HEK293T (cell line): ENCODE results near the gene YTHDF2.
"Not testable (repeated sequence)": the region's sequence is repeated elsewhere in the genome, so short reads cannot be mapped to it uniquely, and the experiment has no call there.

Source experiments
- CTCF ChIA-PET: fragments of 350-600 bp; formaldehyde crosslinking; extraction: SDS; loops from one replicate; lab custom pipeline; 2021; ENCODE audit warnings: antibody characterized with exemption, inconsistent platforms; lab: Yijun Ruan, JAX
- POLR2A ChIA-PET: fragments of 350-600 bp; formaldehyde crosslinking; extraction: SDS; loops from one replicate; lab custom pipeline; 2020; ENCODE audit warnings: antibody characterized with exemption, inconsistent platforms; lab: Yijun Ruan, JAX
- DNase-seq: peaks from one replicate; pipeline ENCODE4 v3.0.0; 2012; ENCODE audit warnings: mixed read lengths; ENCODE audit errors: extremely low spot score
- ARNT ChIP-seq: fragments of 450-650 bp; IDR thresholded peaks from 2 replicates; pipeline ENCODE4 v1.6.1; 2017; ENCODE audit warnings: mild to moderate bottlenecking
- BHLHE40 ChIP-seq: fragments of 450-650 bp; IDR thresholded peaks from 2 replicates; pipeline ENCODE4 v1.6.1; 2016; ENCODE audit warnings: mild to moderate bottlenecking, moderate library complexity, borderline replicate concordance
- CTBP1 ChIP-seq: fragments of 450-650 bp; IDR thresholded peaks from 2 replicates; pipeline ENCODE4 v1.6.1; 2016; ENCODE audit warnings: borderline replicate concordance
- ELF4 ChIP-seq: fragments of 450-650 bp; IDR thresholded peaks from 2 replicates; pipeline ENCODE4 v1.6.1; 2017; ENCODE audit warnings: antibody characterized with exemption
- FOXA1 ChIP-seq: fragments of 450-650 bp; IDR thresholded peaks from 2 replicates; pipeline ENCODE4 v1.6.1; 2016; ENCODE audit warnings: mild to moderate bottlenecking
- FOXK2 ChIP-seq: fragments of 450-650 bp; IDR thresholded peaks from 2 replicates; pipeline ENCODE4 v1.6.1; 2016; ENCODE audit warnings: mild to moderate bottlenecking
- FOXM1 ChIP-seq: fragments of 450-650 bp; IDR thresholded peaks from 2 replicates; pipeline ENCODE4 v1.6.1; 2017; ENCODE audit warnings: mild to moderate bottlenecking, borderline replicate concordance
- HDGF ChIP-seq: fragments of 450-650 bp; IDR thresholded peaks from 2 replicates; pipeline ENCODE4 v1.6.1; 2017; ENCODE audit warnings: antibody characterized with exemption, borderline replicate concordance
- L3MBTL2 ChIP-seq: fragments of 450-650 bp; conservative IDR thresholded peaks from 2 replicates; pipeline ENCODE4 v1.6.1; 2016; ENCODE audit warnings: mild to moderate bottlenecking
- LEF1 ChIP-seq: fragments of 450-650 bp; IDR thresholded peaks from 2 replicates; pipeline ENCODE4 v1.6.1; 2017; ENCODE audit warnings: mild to moderate bottlenecking, borderline replicate concordance
- NFRKB ChIP-seq: fragments of 450-650 bp; IDR thresholded peaks from 2 replicates; pipeline ENCODE4 v1.6.1; 2016; ENCODE audit warnings: mild to moderate bottlenecking, moderate library complexity
- PKNOX1 ChIP-seq: fragments of 450-650 bp; IDR thresholded peaks from 2 replicates; pipeline ENCODE4 v1.6.1; 2016
- SP1 ChIP-seq: fragments of 450-650 bp; IDR thresholded peaks from 2 replicates; pipeline ENCODE4 v1.6.1; 2017
- SUZ12 ChIP-seq: fragments of 450-650 bp; IDR thresholded peaks from 2 replicates; pipeline ENCODE4 v1.6.1; 2016; ENCODE audit warnings: mild to moderate bottlenecking
- TARDBP ChIP-seq: fragments of 450-650 bp; IDR thresholded peaks from 2 replicates; pipeline ENCODE4 v1.6.1; 2016
- ZNF384 ChIP-seq: fragments of 450-650 bp; IDR thresholded peaks from 2 replicates; pipeline ENCODE4 v1.6.1; 2016

Gene YTHDF2

GRCh38 chr1:28737307-28738132, 780 bp downstream of the YTHDF2 start:
- ChIA-PET CTCF (interaction anchor here (0.6 to 1.8 kb wide), 11 partner anchors 12 to 438 kb away, joined by 3 to 14 read pairs (median 4); partner anchors contain the start of gene GMEB1), POLR2A (interaction anchor here (0.9 to 3.6 kb wide), 20 partner anchors 9 to 226 kb away, joined by 3 to 45 read pairs (median 4); partner anchors contain the start of genes GMEB1, RNU11 and TAF12)
- peak; percentile 12; the same call in 1 of the 2 replicates for TF ChIP-seq L3MBTL2
- no peak for TF ChIP-seq SUZ12
- no peak for TF ChIP-seq FOXM1
- DNase-seq = peak; percentile 78

GRCh38 chr1:28740118-28740517, 3.4 kb downstream of the YTHDF2 start:
- ChIA-PET CTCF (no interaction called here), POLR2A (interaction anchor here (1.0 to 1.1 kb wide), 2 partner anchors 97 to 187 kb away, joined by 3 read pairs; partner anchors contain the start of genes TAF12 and TRNAU1AP)
- no peak for DNase-seq
- TF ChIP-seq ARNT (no peak), HDGF (no peak), ZNF384 (no peak), PKNOX1 (no peak)

DNA sequence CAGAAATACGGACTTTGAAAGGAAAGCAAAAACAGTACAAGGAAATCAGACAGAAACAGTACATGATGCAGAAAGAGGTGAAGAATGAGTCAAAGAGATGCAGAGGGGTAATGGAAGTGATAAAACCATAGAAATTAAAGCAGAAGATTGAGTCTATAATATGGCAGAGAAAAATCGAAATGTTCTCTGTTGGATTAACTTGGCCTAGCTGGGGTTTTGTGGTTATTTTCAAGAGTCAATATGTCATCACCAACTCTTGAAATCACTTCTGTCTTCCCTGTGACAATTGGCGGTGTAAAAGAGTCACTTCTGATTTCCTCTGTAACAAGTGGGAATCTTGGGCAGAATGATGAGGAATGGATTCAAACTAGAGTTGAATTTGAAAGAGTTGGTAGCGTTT, 7.4 kb downstream of the YTHDF2 start:
- POLR2A ChIA-PET = interaction anchor here (0.6 to 1.5 kb wide), 2 partner anchors 96 to 390 kb away, joined by 3 to 5 read pairs; partner anchors contain the start of gene RNU11
- TF ChIP-seq HDGF (no peak), NFRKB (no peak), CTBP1 (no peak), FOXK2 (no peak), BHLHE40 (no peak), ARNT (no peak), SP1 (no peak), ELF4 (no peak), ZNF384 (no peak)
- CTCF ChIA-PET = no interaction called here
- DNase-seq = no peak

- no peak for TF ChIP-seq ARNT
- TF ChIP-seq FOXA1 = no peak
- TF ChIP-seq TARDBP = no peak
- no peak for TF ChIP-seq CTBP1
- POLR2A ChIA-PET = interaction anchor here (0.8 to 2.2 kb wide), 3 partner anchors 9 to 97 kb away, joined by 5 to 10 read pairs (median 5); partner anchors contain the start of genes RNU11 and YTHDF2
- no peak for DNase-seq
- CTCF ChIA-PET = no interaction called here
Measured at GRCh38 chr1:28745653-28746173, 9.0 kb downstream of the YTHDF2 start.

DNA sequence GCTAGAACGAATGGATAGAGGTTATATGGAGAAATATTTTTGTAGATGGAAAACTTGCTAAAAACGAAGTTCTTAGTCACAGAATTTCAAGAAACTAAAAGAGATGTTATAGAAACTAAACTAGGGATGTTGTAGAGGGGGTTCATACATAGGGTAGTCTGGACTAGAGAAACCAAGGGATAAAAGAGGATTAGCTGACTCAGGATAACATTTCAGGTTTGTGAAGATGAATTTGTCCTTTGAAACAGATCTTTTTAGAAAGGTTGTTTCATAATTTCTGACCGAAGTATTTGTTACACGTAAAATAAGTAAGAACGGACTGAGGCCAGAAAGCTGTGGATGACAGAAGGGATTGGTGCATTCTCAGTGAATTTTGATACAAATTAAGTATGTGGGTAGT, 13.6 kb downstream of the YTHDF2 start:
- ChIA-PET CTCF (no interaction called here), POLR2A (interaction anchor here (1.5 to 1.7 kb wide), 2 partner anchors 14 to 102 kb away, joined by 6 to 7 read pairs; partner anchors contain the start of genes RNU11 and YTHDF2)
- no peak for TF ChIP-seq PKNOX1
- TF ChIP-seq CTBP1 = no peak
- TF ChIP-seq HDGF = no peak
- TF ChIP-seq FOXA1 = no peak
- no peak for TF ChIP-seq ARNT
- no peak for TF ChIP-seq BHLHE40
- TF ChIP-seq SUZ12 = no peak
- TF ChIP-seq LEF1 = no peak
- no peak for TF ChIP-seq TARDBP
- TF ChIP-seq L3MBTL2 = no peak
- TF ChIP-seq FOXM1 = no peak
- no peak for TF ChIP-seq ELF4
- TF ChIP-seq FOXK2 = no peak
- no peak for TF ChIP-seq SP1
- TF ChIP-seq ZNF384 = no peak
- no peak for TF ChIP-seq NFRKB
- no peak for DNase-seq

DNA sequence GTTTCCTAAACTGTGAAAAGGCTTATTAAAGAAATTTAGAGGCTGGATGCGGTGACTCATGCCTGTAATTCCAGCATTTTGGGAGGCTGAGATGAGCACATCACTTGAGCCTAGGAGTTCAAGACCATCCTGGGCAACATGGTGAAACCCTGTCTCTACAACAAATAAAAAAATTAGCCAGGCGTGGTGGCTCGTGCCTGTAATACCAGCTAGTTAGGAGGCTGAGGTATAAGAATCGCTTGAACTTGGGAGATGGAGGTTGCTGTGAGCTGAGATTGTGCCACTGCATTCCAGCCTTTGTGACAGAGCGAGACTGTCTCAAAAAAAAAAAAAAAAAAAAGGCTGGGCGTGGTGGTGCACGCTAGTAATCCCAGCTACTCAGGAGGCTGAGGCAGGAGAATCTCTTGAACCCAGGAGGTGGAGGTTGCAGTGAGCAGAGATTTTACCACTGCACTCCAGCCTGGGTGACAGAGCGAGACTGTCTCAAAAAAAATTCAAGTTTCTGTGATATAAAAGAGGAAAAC, 14.1 kb downstream of the YTHDF2 start:
- POLR2A ChIA-PET = interaction anchor here (1.5 to 1.7 kb wide), 2 partner anchors 14 to 102 kb away, joined by 6 to 7 read pairs; partner anchors contain the start of genes RNU11 and YTHDF2
- DNase-seq = not testable (repeated sequence)
- CTCF ChIA-PET = interaction anchor here (0.6 kb wide), 1 partner anchor 223 kb away, joined by 3 read pairs; no protein-coding TSS in a partner anchor
